IMR-90 (cell line): Measurements from ENCODE around the gene KLHL28. TPM values are rescaled to one million over a fixed set of nuclear protein-coding genes. Genes with fewer than 3 reads are reported as not detected.

Experiments used
- ATAC-seq: fragments of 200-7000 bp; cut with Tn5 transposase; 2 replicates; pipeline ENCODE4 v1.9.1; 2020; ENCODE audit warnings: low read depth, mild to moderate bottlenecking, moderate library complexity
- BruUV-seq: library from RNA; stranded (reverse); fragments of 400-500 nt; replicated peaks from 2 replicates; lab custom pipeline; 2021; lab: Mats Ljungman, UMichigan
- CTCF ChIA-PET: fragments of 300-600 bp; formaldehyde crosslinking; extraction: SDS; loops from one replicate; lab custom pipeline; 2021; ENCODE audit warnings: antibody characterized with exemption; lab: Yijun Ruan, JAX
- POLR2A ChIA-PET: fragments of 300-600 bp; sonication (Branson Sonifier 250); formaldehyde crosslinking; loops from one replicate; lab custom pipeline; 2022; ENCODE audit warnings: antibody characterized with exemption; ENCODE audit not compliant: unreplicated experiment; lab: Charles Lee
- DNase-seq: peaks from one replicate; pipeline ENCODE4 v3.0.0; 2013
- H2AFZ ChIP-seq: replicated peaks from 2 replicates; pipeline ENCODE3; 2013; ENCODE audit warnings: low read length, mild to moderate bottlenecking; ENCODE audit not compliant: poor library complexity
- H2AK5ac ChIP-seq: 2 replicates; pipeline ENCODE4 v1.6.1; 2013; ENCODE audit warnings: low read depth, low read length, inconsistent platforms
- H2AK9ac ChIP-seq: replicated peaks from 2 replicates; pipeline ENCODE3; 2013; ENCODE audit warnings: mild to moderate bottlenecking, low read depth, low read length, moderate library complexity; ENCODE audit not compliant: poor library complexity
- H2BK120ac ChIP-seq: 2 replicates; pipeline ENCODE4 v1.6.1; 2013; ENCODE audit warnings: low read depth, low read length, inconsistent platforms
- H2BK15ac ChIP-seq: 3 replicates; pipeline ENCODE4 v1.6.1; 2013; ENCODE audit warnings: low read depth, low read length, inconsistent platforms
- H2BK20ac ChIP-seq: 2 replicates; pipeline ENCODE4 v1.6.1; 2013; ENCODE audit warnings: low read depth, mild to moderate bottlenecking, inconsistent platforms, low read length, moderate library complexity
- H2BK5ac ChIP-seq: 2 replicates; pipeline ENCODE4 v1.6.1; 2013; ENCODE audit warnings: mild to moderate bottlenecking, low read depth, low read length, inconsistent platforms; ENCODE audit not compliant: poor library complexity, severe bottlenecking
- H3K14ac ChIP-seq: replicated peaks from 2 replicates; pipeline ENCODE4 v1.6.1; 2013; ENCODE audit warnings: low read depth, low read length, inconsistent platforms
- H3K18ac ChIP-seq: 2 replicates; pipeline ENCODE4 v1.6.1; 2013; ENCODE audit warnings: low read depth, low read length, control low read depth
- H3K23ac ChIP-seq: 2 replicates; pipeline ENCODE4 v1.6.1; 2013; ENCODE audit warnings: low read depth, low read length, inconsistent platforms
- H3K27ac ChIP-seq: 2 replicates; pipeline ENCODE4 v1.5.1; 2013; ENCODE audit warnings: mild to moderate bottlenecking, control low read depth, low read length; ENCODE audit not compliant: insufficient read depth
- H3K27me3 ChIP-seq: 2 replicates; pipeline ENCODE4 v1.6.1; 2013; ENCODE audit warnings: low read length; ENCODE audit not compliant: control insufficient read depth, insufficient read depth
- H3K36me3 ChIP-seq: 2 replicates; pipeline ENCODE4 v1.6.1; 2013; ENCODE audit warnings: low read length, mixed read lengths; ENCODE audit not compliant: control insufficient read depth, insufficient read depth
- H3K4ac ChIP-seq: 2 replicates; pipeline ENCODE4 v1.6.1; 2013; ENCODE audit warnings: low read depth, low read length, inconsistent platforms
- H3K4me1 ChIP-seq: 2 replicates; pipeline ENCODE4 v1.6.1; 2013; ENCODE audit warnings: low read length, mixed read lengths; ENCODE audit not compliant: control insufficient read depth, insufficient read depth
- H3K4me2 ChIP-seq: 2 replicates; pipeline ENCODE4 v1.6.1; 2013; ENCODE audit warnings: low read depth, mild to moderate bottlenecking, control low read depth, low read length, moderate library complexity
- H3K4me3 ChIP-seq: 2 replicates; pipeline ENCODE4 v1.5.1; 2013; ENCODE audit warnings: low read depth, mild to moderate bottlenecking, control low read depth, low read length, moderate library complexity; ENCODE audit not compliant: insufficient read depth
- H3K56ac ChIP-seq: 2 replicates; pipeline ENCODE4 v1.6.1; 2013; ENCODE audit warnings: low read length, inconsistent platforms; ENCODE audit not compliant: insufficient read depth; ENCODE audit errors: extremely low read depth
- H3K79me1 ChIP-seq, 2 experiments: 2 replicates each; pipeline ENCODE4 v1.6.1; 2013; ENCODE audit warnings: low read length in 2 of 2, inconsistent platforms in 1 of 2, low read depth in 1 of 2
- H3K9ac ChIP-seq: 2 replicates; pipeline ENCODE4 v1.6.1; 2013; ENCODE audit warnings: low read depth, low read length, control low read depth
- H3K9me1 ChIP-seq: 2 replicates; pipeline ENCODE4 v1.6.1; 2013; ENCODE audit warnings: low read length, inconsistent platforms; ENCODE audit not compliant: insufficient read depth
- H3K9me3 ChIP-seq: 2 replicates; pipeline ENCODE4 v1.6.1; 2013; ENCODE audit warnings: low read length; ENCODE audit not compliant: control insufficient read depth, insufficient read depth
- H4K20me1 ChIP-seq: 2 replicates; pipeline ENCODE4 v1.6.1; 2013; ENCODE audit warnings: low read length, inconsistent platforms; ENCODE audit not compliant: insufficient read depth
- H4K5ac ChIP-seq: 2 replicates; pipeline ENCODE4 v1.6.1; 2013; ENCODE audit warnings: mild to moderate bottlenecking, low read depth, low read length, control low read depth
- H4K8ac ChIP-seq, 2 experiments: 2 replicates each; pipeline ENCODE4 v1.6.1; 2013; ENCODE audit warnings: low read depth in 2 of 2, low read length in 2 of 2, control low read depth in 1 of 2, inconsistent platforms in 1 of 2
- H4K91ac ChIP-seq: 2 replicates; pipeline ENCODE4 v1.6.1; 2013; ENCODE audit warnings: low read depth, low read length, inconsistent platforms; ENCODE audit not compliant: insufficient read depth
- CTCF ChIP-seq: conservative IDR thresholded peaks from 2 replicates; pipeline ENCODE4 v1.5.1; 2012; ENCODE audit warnings: mild to moderate bottlenecking, low read depth, low read length, improper control_type of control experiment
- WGBS, 2 experiments: methylation state at CpG; one replicate each; pipeline versions ENCODE4 v1.1.5 to v1.1.7; 2013; ENCODE audit warnings: missing lambda C conversion rate in 2 of 2; ENCODE audit not compliant: insufficient read length in 1 of 2; ENCODE audit errors: extremely low coverage in 2 of 2; 5-methylcytosine and 5-hydroxymethylcytosine counted together
- dilution Hi-C: fragments of 300-500 bp; cut with HindIII; formaldehyde crosslinking; loops from one replicate; pipeline ENCODE4 v1.14.3; 2018; ENCODE audit warnings: low sequenced_read_pairs; ENCODE audit not compliant: unreplicated experiment
- in situ Hi-C: fragments of 300-500 bp; cut with MboI; formaldehyde crosslinking; loops from 3 replicates; pipeline ENCODE4 v1.14.3; 2019; ENCODE audit warnings: low sequenced_read_pairs, inconsistent platforms, mixed read lengths
- intact Hi-C: fragments of 100-400 bp; cut with micrococcal nuclease; formaldehyde crosslinking; loops from 2 replicates; pipeline ENCODE4 v1.10.0; 2022
- polyA plus RNA-seq, 3 experiments: library from polyadenylated mRNA; depleted of rRNA; stranded (reverse); fragments of >200 nt; gene quantifications; 2 replicates each; pipeline ENCODE4 v1.2.3, GENCODE V29; 2012; ENCODE audit warnings: low replicate concordance in 1 of 3
- total RNA-seq: library from RNA; depleted of rRNA; stranded (reverse); fragments of >200 nt; gene quantifications from 2 replicates; pipeline ENCODE4 v1.2.3, GENCODE V29; 2012
- TF ChIP-seq, protein P1 (sequence below): fragments of 150-350 bp; IDR thresholded peaks from 2 replicates; pipeline ENCODE4 v1.6.1; 2016; ENCODE audit warnings: low read depth, mild to moderate bottlenecking, low read length, moderate library complexity, borderline replicate concordance

The KLHL28 gene
- total and polyA plus RNA-seq, 2 of the 4 experiments (the other 2 are of a cell fraction): 2.9 to 7.7 TPM

- no peak for TF ChIP-seq CTCF
Measured at GRCh38 chr14:44961554-44962333, at the start of gene KLHL28, which contains the start of gene TOGARAM1 (continued).

- POLR2A ChIA-PET: interaction anchor here (0.5 kb wide), 1 partner anchor 12 kb away, joined by 5 read pairs; no protein-coding TSS in a partner anchor
Measured at GRCh38 chr14:45003924-45004323, 42.2 kb upstream of the KLHL28 start.

More at GRCh38 chr14:45003924-45004323, 42.2 kb upstream of the KLHL28 start:
- Histone ChIP-seq H2BK5ac (no peak overlapping the region), H3K36me3 (peaks cover 3% of the 10 kb centered on the region; the same call in 1 of the 2 replicates), H3K18ac (no peak overlapping the region), H3K27me3 (no peaks in the 10 kb centered on the region), H3K4me2 (no peak overlapping the region), H3K9me3 (no peaks in the 10 kb centered on the region), H2BK120ac (no peak overlapping the region), H3K4me3 (no peak overlapping the region), H3K14ac (no peak overlapping the region), H3K9me1 (no peaks in the 10 kb centered on the region), H2AK5ac (no peak overlapping the region), H2AK9ac (no peak overlapping the region), H3K27ac (no peak overlapping the region), H3K79me1 (no peaks in the 10 kb centered on the region; a peak in 1 of 4 replicates), H3K4me1 (no peaks in the 10 kb centered on the region), H2AFZ (no peak overlapping the region), H3K9ac (no peak overlapping the region), H4K5ac (no peak overlapping the region), H4K8ac (no peak overlapping the region), H3K4ac (no peak overlapping the region), H2BK20ac (no peak overlapping the region), H4K91ac (no peak overlapping the region), H3K23ac (no peak overlapping the region), H4K20me1 (no peaks in the 10 kb centered on the region), H3K56ac (no peak overlapping the region), H2BK15ac (no peak overlapping the region)
- CTCF ChIA-PET: no interaction called here
- dilution Hi-C loops (no loop called here), intact Hi-C loops (no loop called here), in situ Hi-C loops (no loop called here)
- 100% methylated on average over 1 of the region's 2 CpGs; no CpG with 5 or more reads in 1 of the 2 experiments for WGBS, 2 experiments
- no TSS peak for BruUV-seq
- TF ChIP-seq, protein P1, sequence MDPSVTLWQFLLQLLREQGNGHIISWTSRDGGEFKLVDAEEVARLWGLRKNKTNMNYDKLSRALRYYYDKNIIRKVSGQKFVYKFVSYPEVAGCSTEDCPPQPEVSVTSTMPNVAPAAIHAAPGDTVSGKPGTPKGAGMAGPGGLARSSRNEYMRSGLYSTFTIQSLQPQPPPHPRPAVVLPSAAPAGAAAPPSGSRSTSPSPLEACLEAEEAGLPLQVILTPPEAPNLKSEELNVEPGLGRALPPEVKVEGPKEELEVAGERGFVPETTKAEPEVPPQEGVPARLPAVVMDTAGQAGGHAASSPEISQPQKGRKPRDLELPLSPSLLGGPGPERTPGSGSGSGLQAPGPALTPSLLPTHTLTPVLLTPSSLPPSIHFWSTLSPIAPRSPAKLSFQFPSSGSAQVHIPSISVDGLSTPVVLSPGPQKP: no peak
- ATAC-seq: no peak
- no peak for DNase-seq
